Measurements from ENCODE around the gene KIF26B.

Gene KIF26B

DNA sequence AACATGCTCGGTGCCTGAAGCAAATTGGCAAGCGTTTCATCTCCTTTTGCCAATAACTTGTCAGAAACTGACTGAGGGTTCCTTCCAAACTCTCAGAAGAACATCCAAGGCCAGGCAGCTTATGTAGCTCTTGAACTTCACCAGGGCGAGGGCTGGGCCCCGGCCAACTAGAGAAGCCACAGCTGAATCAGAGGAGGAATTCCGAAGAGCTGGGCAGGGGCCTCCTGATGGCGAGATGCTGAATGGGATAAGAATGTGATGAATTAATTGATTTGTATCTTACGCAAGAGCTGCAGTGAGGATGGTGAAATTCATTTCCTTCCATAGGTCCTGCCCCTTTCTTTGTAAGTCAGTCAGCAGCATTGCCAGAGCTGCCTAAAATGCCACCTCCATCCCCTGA, 345.8 kb downstream of the KIF26B start:
- no peak for DNase-seq (ENCODE audit: low read depth in 2 of 2)

DNA sequence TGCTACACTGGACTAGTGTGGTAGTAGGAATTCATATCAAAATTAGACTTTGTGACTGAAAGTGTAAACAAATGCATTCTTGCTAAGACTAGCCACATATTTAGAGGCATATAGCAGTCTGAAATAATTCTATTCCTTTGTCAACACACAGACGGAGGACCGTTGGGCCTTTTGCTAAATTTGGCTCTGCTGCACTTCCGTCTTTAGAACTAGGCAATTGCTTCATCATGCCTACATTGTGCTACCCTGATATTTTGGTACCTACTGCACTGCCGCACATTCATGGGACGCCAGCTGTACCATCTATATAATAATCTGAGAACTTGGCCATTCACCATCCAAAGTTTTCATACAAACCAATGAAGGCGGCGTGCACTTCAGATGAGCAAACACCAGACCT, 346.8 kb downstream of the KIF26B start:
- DNase-seq (ENCODE audit: low read depth in 2 of 2) = no peak

- DNase-seq (ENCODE audit: low read depth in 2 of 2) = no peak
Observed at GRCh38 chr1:245503548-245503947, 348.8 kb downstream of the KIF26B start.

GRCh38 chr1:245510144-245510543, 355.4 kb downstream of the KIF26B start:
- no peak for DNase-seq (ENCODE audit: low read depth in 2 of 2)

DNA sequence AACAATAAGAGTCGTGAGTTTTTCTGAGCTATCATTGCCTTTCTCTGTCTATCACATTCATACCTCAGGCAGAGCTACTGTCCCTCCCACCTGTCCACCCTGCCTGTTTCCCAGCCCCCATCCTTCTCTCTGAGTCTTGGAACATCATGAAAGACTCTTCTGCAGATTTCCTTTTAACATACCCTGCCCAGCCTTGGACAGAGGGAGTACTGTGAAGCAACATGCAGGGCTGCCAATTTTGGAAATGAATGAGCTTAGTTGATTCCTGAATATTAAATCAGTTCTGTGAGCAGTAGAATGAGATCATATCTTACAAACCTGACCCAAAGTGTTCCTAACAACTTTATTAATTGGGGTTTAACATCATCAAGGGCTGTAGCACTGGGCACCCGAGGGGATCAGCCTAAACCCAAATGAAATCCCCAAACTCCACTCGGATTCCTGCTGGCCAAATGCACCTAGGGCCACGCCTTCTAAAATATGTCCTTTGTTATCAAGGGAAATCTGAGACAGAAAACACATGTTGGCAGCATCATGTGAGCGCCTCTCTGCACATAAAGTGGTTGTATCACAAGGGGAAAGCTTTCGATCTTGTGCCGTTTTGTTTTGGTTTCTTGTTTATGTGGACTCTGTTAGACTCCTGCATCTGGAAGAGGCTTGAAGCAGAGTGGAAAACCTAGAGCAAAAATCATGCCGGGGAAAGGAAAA, 357.6 kb downstream of the KIF26B start:
- DNase-seq (ENCODE audit: low read depth in 2 of 2) = no peak

- DNase-seq (ENCODE audit: low read depth in 2 of 2) = no peak
Observed at GRCh38 chr1:245512980-245513578, 358.3 kb downstream of the KIF26B start.

GRCh38 chr1:245516284-245516759, 361.5 kb downstream of the KIF26B start:
- no peak for DNase-seq (ENCODE audit: low read depth in 2 of 2)

- DNase-seq (ENCODE audit: low read depth in 2 of 2) = no peak
Observed at GRCh38 chr1:245520611-245521010, 365.8 kb downstream of the KIF26B start.

DNA sequence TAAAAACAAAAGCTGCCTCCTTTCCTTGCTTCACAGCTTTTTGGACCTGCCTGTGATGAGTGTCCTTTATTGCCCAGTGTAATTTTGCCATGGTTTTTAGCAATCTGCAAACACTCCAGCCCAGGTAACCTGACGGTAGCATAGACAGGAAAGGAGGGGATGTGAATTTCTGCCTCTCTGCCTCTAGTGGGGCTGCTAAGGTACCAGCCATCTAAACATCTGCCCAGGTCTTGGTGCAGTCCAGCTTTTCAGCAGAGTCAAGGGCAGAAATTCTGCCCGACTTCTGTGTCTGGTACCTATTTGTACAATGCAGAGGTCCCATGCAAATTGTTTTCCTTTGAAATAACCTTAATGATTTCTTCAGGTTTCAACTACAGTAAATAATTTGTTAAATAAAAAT, 371.4 kb downstream of the KIF26B start:
- DNase-seq (ENCODE audit: low read depth in 2 of 2) = no peak

- DNase-seq (ENCODE audit: low read depth in 2 of 2) = no peak
Observed at GRCh38 chr1:245528258-245528635, 373.5 kb downstream of the KIF26B start.

- no peak for DNase-seq (ENCODE audit: low read depth in 2 of 2)
Observed at GRCh38 chr1:245530937-245531336, 376.2 kb downstream of the KIF26B start.

DNA sequence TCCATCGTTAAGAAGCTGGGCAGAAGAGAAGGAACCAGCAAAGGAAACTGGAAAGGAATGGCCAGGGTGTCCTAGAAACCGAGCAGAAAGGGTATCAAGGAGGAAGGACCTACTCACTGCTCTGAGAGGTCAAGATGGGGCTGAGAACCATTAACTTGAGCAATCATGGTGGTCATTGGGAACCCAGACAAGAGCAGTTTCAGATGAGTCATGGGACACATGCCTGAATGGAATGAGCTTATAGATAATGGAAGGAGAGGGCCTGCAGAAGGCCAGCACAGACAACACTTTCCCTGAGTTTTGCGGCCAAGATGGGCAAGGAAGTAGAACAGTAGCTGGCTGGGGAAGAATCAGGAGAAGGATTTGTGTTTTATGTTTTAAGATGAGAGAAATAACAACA, 383.2 kb downstream of the KIF26B start:
- DNase-seq (ENCODE audit: low read depth in 2 of 2) = no peak

DNA sequence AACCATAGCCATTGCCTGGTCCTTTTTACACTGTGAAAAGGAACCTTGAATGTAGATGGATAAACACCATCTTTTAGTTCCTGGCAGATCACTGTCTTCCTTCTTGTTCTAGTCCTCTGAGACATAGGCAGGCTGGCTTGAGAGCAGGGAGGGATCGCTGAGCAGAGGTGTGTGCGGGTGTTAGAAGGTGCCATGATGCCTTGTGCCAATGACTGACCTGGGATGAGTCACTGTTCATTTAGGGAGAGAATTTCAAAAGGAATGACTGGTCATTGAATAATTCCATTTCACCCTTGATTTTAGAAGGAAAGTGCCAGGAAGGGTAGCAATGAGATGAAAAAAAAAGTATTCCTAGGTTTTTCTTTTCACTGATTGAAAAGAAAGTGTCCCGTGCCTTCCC, 383.9 kb downstream of the KIF26B start:
- no peak for DNase-seq (ENCODE audit: low read depth in 2 of 2)

GRCh38 chr1:245541369-245541768, 386.6 kb downstream of the KIF26B start:
- no peak for DNase-seq (ENCODE audit: low read depth in 2 of 2)

DNA sequence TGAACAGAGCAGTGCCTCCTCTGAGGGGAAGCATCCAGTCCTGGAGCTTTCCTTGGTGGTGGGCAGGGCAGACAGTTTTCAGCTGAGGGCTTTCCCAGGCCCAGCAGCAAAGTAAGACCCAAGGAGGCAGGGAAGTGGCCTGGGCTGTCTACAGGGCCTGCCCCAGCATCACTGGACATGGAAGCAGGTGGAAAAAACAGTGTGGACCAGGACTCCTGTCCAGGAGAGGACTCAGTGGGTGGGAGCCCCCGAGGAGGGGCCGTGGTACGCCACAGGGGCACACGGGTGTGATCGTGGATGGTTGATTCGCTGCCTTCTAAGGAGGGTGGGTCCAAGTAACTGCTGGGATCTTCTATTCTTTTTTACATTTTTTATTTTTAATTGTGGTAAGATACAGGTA, 387.6 kb downstream of the KIF26B start:
- no peak for DNase-seq (ENCODE audit: low read depth in 2 of 2)

DNA sequence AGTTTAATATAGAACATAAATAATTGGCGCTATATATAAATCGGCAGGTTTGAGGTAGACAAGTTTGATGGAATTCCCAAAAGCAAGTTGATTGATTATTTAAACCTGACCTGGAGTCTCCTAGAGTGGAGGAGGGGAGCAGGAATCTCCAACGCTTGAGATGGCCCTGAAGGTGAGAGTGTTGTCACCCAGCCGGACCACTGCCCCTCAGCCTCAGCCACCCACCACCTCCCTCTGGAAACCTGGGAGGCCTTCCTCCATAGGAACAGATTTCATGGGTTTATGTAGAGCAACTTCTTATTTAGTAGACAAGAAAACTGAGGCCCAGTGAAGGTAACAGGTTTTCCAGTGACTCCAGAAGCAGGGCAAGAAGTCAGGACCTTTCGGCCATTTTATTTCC, 389.5 kb downstream of the KIF26B start:
- no peak for DNase-seq (ENCODE audit: low read depth in 2 of 2)

DNA sequence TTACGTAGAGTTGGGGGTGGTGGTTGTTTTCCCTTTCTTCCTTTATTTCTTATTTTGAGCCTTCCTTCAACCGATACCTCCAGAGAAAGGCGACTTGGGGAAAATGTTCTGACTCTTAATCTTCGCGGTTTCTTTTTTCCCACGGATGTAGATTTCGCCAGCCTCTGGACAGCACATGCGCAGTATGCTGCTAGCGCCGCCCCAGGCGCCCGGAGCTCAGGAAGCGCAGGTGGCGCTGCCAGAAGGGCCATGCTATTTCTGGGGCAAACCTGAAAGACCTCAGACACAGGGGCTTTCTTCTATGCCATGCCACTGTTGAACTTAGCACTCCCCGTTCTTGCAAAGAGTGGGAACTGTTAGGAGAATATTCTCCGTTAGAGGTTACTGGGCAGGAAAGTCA, 392.1 kb downstream of the KIF26B start:
- no peak for DNase-seq (ENCODE audit: low read depth in 2 of 2)

GRCh38 chr1:245549996-245550719, 395.4 kb downstream of the KIF26B start:
- DNase-seq (ENCODE audit: low read depth in 2 of 2) = no peak

DNA sequence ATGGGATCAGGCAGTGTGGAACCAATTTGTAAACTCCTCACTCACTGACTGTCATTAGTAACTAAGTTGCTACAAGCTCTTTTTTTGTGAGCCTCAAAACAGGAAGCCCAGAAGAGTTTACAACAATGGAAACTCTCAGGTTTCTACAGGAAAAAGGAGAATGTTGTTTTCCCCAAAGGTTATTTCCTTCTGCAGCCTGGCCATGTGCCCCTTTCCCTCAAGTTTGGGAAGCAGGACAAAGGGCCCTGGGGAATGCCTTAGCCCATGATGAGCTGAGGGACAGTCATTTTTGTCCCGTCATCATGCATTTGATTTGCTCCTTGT, 395.9 kb downstream of the KIF26B start:
- no peak for DNase-seq (ENCODE audit: low read depth in 2 of 2)

- DNase-seq (ENCODE audit: low read depth in 2 of 2) = no peak
Observed at GRCh38 chr1:245551536-245551935, 396.8 kb downstream of the KIF26B start.

DNA sequence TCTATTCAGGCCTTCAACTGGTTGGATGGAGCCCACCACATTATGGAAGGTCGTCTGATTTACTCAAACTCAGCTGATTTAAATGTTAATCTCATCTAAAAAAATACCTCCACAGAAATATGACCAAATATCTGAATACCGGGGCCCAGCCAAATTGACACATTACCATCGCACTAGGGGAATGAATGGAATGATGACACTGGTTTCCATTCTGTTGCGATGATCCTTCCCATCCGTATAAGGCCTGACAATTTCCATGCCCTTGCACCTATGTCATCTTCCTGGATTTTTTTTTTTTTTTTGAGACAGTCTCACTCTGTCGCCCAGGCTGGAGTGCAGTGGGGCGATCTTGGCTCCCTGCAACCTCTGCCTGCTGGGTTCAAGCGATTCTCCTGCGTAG, 397.5 kb downstream of the KIF26B start:
- no peak for DNase-seq (ENCODE audit: low read depth in 2 of 2)

DNA sequence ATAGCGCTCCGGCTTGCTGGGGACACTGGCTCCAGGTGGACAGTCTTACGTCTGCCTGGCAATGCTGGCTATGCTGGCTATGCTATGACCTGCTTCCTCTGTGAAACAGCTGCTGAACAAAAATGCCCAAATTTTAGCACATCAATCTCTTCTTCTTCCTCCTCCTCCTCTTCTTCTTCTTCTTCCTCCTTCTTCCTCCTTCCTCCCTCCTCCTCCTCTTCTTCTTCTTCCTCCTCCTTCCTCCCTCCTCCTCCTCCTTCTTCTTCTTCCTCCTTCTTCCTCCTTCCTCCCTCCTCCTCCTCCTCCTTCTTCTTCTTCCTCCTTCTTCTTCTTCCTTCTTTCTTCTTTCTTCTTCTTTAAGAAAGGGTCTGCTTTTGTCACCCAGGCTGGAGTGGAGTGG, 401.3 kb downstream of the KIF26B start:
- DNase-seq (ENCODE audit: low read depth in 2 of 2) = no peak

DNA sequence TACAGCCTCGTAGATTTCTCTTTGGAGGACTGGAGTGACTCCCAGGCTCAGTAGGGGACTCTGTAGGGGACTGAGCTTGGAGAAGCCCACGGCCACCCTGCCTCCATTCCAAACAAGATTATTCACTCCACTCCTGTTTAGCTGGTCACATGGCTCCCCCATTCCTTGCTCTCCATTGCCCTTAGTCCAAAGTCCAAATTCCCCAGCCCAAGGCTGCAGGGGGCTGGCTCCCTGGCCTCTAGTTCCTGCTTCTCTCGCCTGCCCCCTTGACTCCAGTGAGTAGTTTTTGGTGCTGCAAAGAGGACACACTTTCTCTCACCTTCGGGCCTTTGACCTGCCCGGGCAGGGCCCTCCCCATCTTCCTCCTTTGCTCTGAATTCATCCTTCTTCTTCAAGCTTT, 403.3 kb downstream of the KIF26B start:
- no peak for DNase-seq (ENCODE audit: low read depth in 2 of 2)
